Uterus (tissue), 4 donors: ENCODE data around the gene HSD11B1. TPM values are rescaled to one million over a fixed set of nuclear protein-coding genes. Genes with fewer than 3 reads are reported as not detected.

ENCODE experiments used
- DNase-seq, 2 donors: peaks; one replicate each; pipeline ENCODE4 v3.0.0-alpha.2; 2019 to 2020
- H3K27ac ChIP-seq, 2 donors: fragments of 200-600 bp; sonication (generic); 1 replicate in 1 of 2; 2 replicates in 1 of 2; pipeline ENCODE4 v1.5.1; 2016 to 2018
- H3K27me3 ChIP-seq, 2 donors: fragments of 200-600 bp; sonication (generic); one replicate each; pipeline ENCODE4 v1.5.1; 2018 to 2019; ENCODE audit warnings: control low read depth in 1 of 2
- H3K36me3 ChIP-seq, 2 donors: fragments of 200-600 bp; sonication (generic); one replicate each; pipeline ENCODE4 v1.5.1; 2019; ENCODE audit warnings: control low read depth in 1 of 2
- H3K4me1 ChIP-seq, 2 donors: fragments of 200-600 bp; sonication (generic); one replicate each; pipeline ENCODE4 v1.5.1; 2018 to 2019; ENCODE audit warnings: control low read depth in 1 of 2
- H3K4me3 ChIP-seq, 2 donors: fragments of 200-600 bp; sonication (generic); 1 replicate in 1 of 2; 2 replicates in 1 of 2; pipeline ENCODE4 v1.5.1; 2018 to 2019; ENCODE audit warnings: mild to moderate bottlenecking in 1 of 2
- H3K9me3 ChIP-seq, 2 donors: fragments of 200-600 bp; sonication (generic); one replicate each; pipeline ENCODE4 v1.5.1; 2019; ENCODE audit warnings: control low read depth in 1 of 2
- POLR2A ChIP-seq, 2 donors: fragments of 450-650 bp; IDR thresholded peaks; one replicate each; pipeline ENCODE4 v1.6.1; 2016; ENCODE audit warnings: antibody characterized with exemption in 2 of 2, mild to moderate bottlenecking in 1 of 2, moderate library complexity in 1 of 2
- intact Hi-C: fragments of 100-400 bp; cut with DNase I; formaldehyde crosslinking; loops from one replicate; pipeline ENCODE4 v1.15.1; 2023; ENCODE audit warnings: low total_unique reads
- total RNA-seq, 4 donors: library from RNA; depleted of rRNA in 3 of 4; stranded (reverse); fragments of >200 nt in 3 of 4; gene quantifications; one replicate each; pipeline versions ENCODE4 v1.1.0 to v1.2.4, GENCODE V29; 2014 to 2023
- TF ChIP-seq, protein P1 (sequence below), 4 experiments: fragments of 200-600 bp in 2 of 4; fragments of 450-650 bp in 2 of 4; sonication (generic) in 2 of 4; IDR thresholded peaks; one replicate each; pipeline ENCODE4 v1.5.1; 2016 to 2019; ENCODE audit warnings: antibody characterized with exemption in 4 of 4, mild to moderate bottlenecking in 2 of 4, moderate library complexity in 1 of 4
- donor health status: DM: yes; HTN: yes; CAD: no.

The HSD11B1 gene
- total RNA-seq, 4 donors from 2014 or later, result 0.59 to 12.8 (median 2.2) TPM

DNA sequence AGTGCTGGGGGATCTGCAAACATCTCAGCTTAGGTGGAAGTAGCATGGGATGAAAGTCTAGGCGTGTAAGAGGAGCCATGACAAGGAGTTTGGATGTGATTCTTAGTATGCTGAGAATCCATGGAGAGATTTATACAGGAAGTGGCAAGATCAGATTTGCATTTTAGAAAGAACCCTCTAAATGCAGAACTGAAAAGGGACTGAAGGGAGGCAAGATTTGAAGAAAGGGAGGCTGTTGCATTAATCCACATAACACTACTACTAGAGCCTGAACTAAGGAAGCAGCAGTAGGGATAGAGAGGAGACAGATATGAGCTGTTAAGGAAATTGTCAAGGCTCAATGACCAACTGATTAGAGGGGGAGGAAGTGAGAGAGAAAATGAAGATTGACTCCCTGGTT, 69.9 kb downstream of the HSD11B1 start:
- Histone ChIP-seq H3K27me3 (no peaks in the 10 kb centered on the region), H3K4me3 (no peak overlapping the region), H3K36me3 (no peaks in the 10 kb centered on the region), H3K9me3 (no peaks in the 10 kb centered on the region), H3K4me1 (no peaks in the 10 kb centered on the region), H3K27ac (no peak overlapping the region)
- no peak for TF ChIP-seq POLR2A (IDR thresholded peaks at IDR 0.05)
- TF ChIP-seq, protein P1, sequence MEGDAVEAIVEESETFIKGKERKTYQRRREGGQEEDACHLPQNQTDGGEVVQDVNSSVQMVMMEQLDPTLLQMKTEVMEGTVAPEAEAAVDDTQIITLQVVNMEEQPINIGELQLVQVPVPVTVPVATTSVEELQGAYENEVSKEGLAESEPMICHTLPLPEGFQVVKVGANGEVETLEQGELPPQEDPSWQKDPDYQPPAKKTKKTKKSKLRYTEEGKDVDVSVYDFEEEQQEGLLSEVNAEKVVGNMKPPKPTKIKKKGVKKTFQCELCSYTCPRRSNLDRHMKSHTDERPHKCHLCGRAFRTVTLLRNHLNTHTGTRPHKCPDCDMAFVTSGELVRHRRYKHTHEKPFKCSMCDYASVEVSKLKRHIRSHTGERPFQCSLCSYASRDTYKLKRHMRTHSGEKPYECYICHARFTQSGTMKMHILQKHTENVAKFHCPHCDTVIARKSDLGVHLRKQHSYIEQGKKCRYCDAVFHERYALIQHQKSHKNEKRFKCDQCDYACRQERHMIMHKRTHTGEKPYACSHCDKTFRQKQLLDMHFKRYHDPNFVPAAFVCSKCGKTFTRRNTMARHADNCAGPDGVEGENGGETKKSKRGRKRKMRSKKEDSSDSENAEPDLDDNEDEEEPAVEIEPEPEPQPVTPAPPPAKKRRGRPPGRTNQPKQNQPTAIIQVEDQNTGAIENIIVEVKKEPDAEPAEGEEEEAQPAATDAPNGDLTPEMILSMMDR (IDR thresholded peaks at IDR 0.05), result no peak
- intact Hi-C loops, result no loop called here
- DNase-seq, result no peak

DNA sequence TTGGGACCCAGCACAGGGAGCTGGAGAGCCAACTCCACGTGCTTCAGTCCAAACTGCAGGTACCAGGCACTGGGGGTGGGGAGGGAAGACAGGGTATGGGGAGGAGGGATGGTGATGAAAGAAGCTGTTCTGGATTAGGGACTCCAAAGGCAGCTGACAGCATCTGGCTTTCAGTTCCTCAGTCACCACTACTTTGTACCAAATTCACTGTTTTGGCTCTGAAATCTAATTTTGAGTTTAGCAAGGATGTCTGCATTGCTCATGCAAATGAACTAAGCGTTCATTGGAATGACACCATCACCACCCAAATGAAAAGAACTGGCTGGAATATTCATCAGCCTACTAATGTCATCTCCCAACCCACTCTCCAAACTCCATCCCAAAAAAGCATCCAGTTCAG, 71.0 kb downstream of the HSD11B1 start:
- no peaks in the 10 kb centered on the region for H3K27me3 ChIP-seq
- no peak for DNase-seq
- no peaks in the 10 kb centered on the region for H3K4me1 ChIP-seq
- no peaks in the 10 kb centered on the region for H3K36me3 ChIP-seq
- TF ChIP-seq, protein P1 (IDR thresholded peaks at IDR 0.05), result no peak
- no peak for TF ChIP-seq POLR2A (IDR thresholded peaks at IDR 0.05)
- no peak overlapping the region for H3K27ac ChIP-seq
- no peaks in the 10 kb centered on the region for H3K9me3 ChIP-seq
- H3K4me3 ChIP-seq, result no peak overlapping the region
- intact Hi-C loops, result no loop called here

DNA sequence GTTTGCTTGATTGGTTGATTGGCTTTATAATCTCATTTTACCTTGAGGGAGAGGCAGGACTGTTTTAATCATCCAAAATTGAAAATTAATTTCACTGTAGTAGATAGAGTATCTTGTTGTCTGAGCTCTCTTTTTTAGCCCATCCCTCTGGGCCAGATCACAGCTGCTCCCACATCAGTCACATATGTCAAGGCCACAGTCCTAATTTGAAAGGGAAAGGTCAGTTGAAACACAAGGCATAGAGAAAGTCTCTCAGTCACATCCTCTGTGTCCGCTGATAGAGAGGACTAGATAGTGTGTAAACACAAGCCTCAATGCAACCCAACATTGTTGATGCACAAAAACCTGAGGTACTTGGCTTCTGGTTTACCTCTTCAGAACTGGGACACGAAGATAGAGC, 72.9 kb downstream of the HSD11B1 start:
- Histone ChIP-seq H3K27ac (no peak overlapping the region), H3K4me3 (no peak overlapping the region), H3K9me3 (no peaks in the 10 kb centered on the region), H3K27me3 (no peaks in the 10 kb centered on the region), H3K4me1 (no peaks in the 10 kb centered on the region), H3K36me3 (no peaks in the 10 kb centered on the region)
- no peak for TF ChIP-seq POLR2A (IDR thresholded peaks at IDR 0.05)
- TF ChIP-seq, protein P1 (IDR thresholded peaks at IDR 0.05), result no peak
- DNase-seq, result no peak
- intact Hi-C loops, result no loop called here

DNA sequence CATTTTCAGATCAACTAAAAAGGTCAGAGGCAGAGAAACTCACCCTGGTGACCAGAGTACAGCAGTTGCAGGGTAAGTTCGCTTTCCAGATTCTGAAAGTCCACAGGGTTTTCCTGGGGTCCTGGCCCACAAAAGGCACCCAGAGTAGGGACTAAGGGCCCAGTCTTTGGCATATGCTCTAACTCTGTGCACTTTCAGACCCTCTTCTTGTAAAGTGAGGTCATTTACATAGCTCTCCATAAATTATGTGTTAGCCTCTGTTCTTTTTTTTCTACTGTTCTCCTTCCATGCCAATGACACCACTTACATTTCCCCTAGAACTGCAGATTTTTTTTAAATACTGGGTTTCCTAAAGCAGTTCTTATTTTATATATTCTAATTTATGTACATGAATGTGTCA, 73.5 kb downstream of the HSD11B1 start:
- Histone ChIP-seq H3K4me1 (no peaks in the 10 kb centered on the region), H3K4me3 (no peak overlapping the region), H3K27ac (no peak overlapping the region), H3K9me3 (no peaks in the 10 kb centered on the region), H3K36me3 (no peaks in the 10 kb centered on the region), H3K27me3 (no peaks in the 10 kb centered on the region)
- no peak for TF ChIP-seq POLR2A (IDR thresholded peaks at IDR 0.05)
- TF ChIP-seq, protein P1 (IDR thresholded peaks at IDR 0.05), result no peak
- no peak for DNase-seq
- intact Hi-C loops, result no loop called here

DNA sequence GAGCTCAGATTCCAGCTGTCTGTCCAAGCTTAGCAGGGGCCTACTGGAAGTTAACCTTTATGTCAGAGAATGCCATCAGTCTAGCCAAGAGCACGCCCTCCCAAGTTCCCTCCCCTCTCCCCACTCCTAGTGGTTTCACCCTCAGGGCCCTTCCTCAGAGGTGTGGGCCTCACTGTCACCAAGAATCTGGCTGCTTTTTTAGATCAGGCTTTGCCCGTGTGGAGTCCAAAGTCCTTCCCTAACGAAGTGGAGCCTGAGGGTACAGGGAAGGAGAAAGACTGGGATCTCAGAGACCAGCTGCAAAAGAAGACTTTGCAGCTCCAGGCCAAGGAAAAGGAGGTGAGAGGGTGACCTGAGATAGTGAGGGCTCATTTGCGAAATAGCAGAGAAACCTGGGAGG, 75.6 kb downstream of the HSD11B1 start:
- Histone ChIP-seq H3K27me3 (no peaks in the 10 kb centered on the region), H3K4me1 (no peaks in the 10 kb centered on the region), H3K9me3 (no peaks in the 10 kb centered on the region), H3K27ac (no peak overlapping the region), H3K4me3 (no peak overlapping the region), H3K36me3 (no peaks in the 10 kb centered on the region)
- TF ChIP-seq, protein P1 (IDR thresholded peaks at IDR 0.05), result no peak
- TF ChIP-seq POLR2A (IDR thresholded peaks at IDR 0.05), result no peak
- no peak for DNase-seq
- intact Hi-C loops, result no loop called here
